Neural crest cell (in vitro differentiated cells): Measurements from ENCODE around the gene PTX3. TPM values are rescaled to one million over a fixed set of nuclear protein-coding genes. Genes with fewer than 3 reads are reported as not detected.

Source experiments
- DNase-seq: peaks from one replicate; pipeline ENCODE4 v3.0.0; 2021; ENCODE audit warnings: low read depth, mixed read lengths, low spot score
- H3K27ac Mint-ChIP-seq: one replicate; pipeline ENCODE4 v1.8.0; 2021; ENCODE audit warnings: mild to moderate bottlenecking, mixed read lengths; ENCODE audit not compliant: unreplicated experiment
- H3K27me3 Mint-ChIP-seq: 2 replicates; pipeline ENCODE4 v1.8.0; 2021; ENCODE audit warnings: low read depth, mild to moderate bottlenecking, mixed read lengths
- H3K36me3 Mint-ChIP-seq: 2 replicates; pipeline ENCODE4 v1.8.0; 2021; ENCODE audit warnings: low read depth, mild to moderate bottlenecking, mixed read lengths
- H3K4me1 Mint-ChIP-seq: 2 replicates; pipeline ENCODE4 v1.8.0; 2021; ENCODE audit warnings: mixed read lengths
- H3K4me3 Mint-ChIP-seq: one replicate; pipeline ENCODE4 v1.8.0; 2021; ENCODE audit warnings: mild to moderate bottlenecking, mixed read lengths
- H3K9me3 Mint-ChIP-seq: 2 replicates; pipeline ENCODE4 v1.8.0; 2021; ENCODE audit warnings: mixed read lengths
- total RNA-seq: library from RNA; stranded (reverse); gene quantifications from 2 replicates; pipeline ENCODE4 v1.2.1, GENCODE V29; 2021
- TF ChIP-seq, protein P1 (sequence below): fragments of 200-600 bp; sonication (generic); conservative IDR thresholded peaks from 2 replicates; pipeline ENCODE4 v1.5.0; 2021; ENCODE audit warnings: antibody characterized with exemption, mild to moderate bottlenecking

The PTX3 gene
- total RNA-seq, 1 donor from 2014 or later, result 45.6 TPM

DNA sequence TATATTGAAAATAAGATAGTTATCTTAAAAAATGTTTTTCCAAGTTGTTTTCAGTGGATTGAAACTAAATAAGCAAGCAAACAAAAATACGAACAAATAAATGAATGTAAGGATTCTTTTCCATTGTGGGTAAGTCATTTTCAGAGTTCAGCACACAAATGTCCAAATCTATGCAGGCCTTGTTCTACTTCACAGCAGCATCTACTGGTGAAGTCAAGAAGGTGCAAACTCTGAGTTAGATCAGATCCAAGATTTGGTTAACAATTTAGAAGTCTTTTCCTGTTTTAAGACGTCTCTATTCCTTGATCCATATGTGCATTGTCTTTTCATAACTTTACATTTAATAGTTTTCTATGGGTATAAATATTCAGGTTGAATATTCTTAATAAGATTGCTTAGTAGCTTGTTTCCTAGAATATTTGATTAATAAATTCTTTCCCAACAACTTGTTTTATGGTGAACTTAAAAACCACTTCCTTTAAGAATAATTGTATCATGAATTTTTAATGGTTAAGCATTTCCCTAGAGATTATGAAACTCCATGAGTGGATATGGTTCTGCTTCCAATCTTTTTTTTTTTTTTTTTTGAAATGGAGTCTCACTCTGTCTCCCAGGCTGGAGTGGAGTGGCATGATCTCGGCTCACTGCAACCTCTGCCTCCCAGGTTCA lies 10.5 kb downstream of the PTX3 start:
- DNase-seq, result no peak
- no peak overlapping the region for H3K4me3 Mint-ChIP-seq
- TF ChIP-seq, protein P1, sequence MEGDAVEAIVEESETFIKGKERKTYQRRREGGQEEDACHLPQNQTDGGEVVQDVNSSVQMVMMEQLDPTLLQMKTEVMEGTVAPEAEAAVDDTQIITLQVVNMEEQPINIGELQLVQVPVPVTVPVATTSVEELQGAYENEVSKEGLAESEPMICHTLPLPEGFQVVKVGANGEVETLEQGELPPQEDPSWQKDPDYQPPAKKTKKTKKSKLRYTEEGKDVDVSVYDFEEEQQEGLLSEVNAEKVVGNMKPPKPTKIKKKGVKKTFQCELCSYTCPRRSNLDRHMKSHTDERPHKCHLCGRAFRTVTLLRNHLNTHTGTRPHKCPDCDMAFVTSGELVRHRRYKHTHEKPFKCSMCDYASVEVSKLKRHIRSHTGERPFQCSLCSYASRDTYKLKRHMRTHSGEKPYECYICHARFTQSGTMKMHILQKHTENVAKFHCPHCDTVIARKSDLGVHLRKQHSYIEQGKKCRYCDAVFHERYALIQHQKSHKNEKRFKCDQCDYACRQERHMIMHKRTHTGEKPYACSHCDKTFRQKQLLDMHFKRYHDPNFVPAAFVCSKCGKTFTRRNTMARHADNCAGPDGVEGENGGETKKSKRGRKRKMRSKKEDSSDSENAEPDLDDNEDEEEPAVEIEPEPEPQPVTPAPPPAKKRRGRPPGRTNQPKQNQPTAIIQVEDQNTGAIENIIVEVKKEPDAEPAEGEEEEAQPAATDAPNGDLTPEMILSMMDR, result peak; percentile 60
- H3K36me3 Mint-ChIP-seq, result peaks cover 11% of the 10 kb centered on the region
- no peaks in the 10 kb centered on the region for H3K9me3 Mint-ChIP-seq
- H3K4me1 Mint-ChIP-seq, result peaks cover 23% of the 10 kb centered on the region
- no peaks in the 10 kb centered on the region for H3K27me3 Mint-ChIP-seq
- H3K27ac Mint-ChIP-seq, result no peak overlapping the region

DNA sequence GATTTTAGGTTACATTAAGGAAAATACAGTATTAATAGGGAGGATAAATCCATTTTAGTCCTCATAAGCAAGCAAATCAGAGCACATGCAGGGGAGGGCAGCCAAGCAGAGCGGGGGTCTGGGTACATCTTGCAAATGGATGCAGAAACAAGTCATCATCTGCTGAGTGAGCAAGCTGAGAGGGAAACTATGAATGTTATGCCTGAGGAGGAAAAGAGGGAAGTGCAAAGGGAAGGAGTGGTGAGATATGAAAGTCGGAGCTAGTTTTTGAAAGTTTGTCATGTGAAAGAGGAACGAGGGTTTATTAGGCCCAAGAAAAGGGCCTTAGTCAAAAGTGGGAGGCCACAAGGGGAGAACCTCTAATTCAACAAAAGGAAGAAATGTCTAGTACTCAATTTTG lies 15.4 kb downstream of the PTX3 start:
- Mint-ChIP-seq H3K9me3 (no peaks in the 10 kb centered on the region), H3K27ac (no peak overlapping the region), H3K4me3 (no peak overlapping the region), H3K27me3 (no peaks in the 10 kb centered on the region), H3K36me3 (peaks cover 4% of the 10 kb centered on the region), H3K4me1 (peaks cover 1% of the 10 kb centered on the region)
- TF ChIP-seq, protein P1, result no peak
- DNase-seq, result no peak

DNA sequence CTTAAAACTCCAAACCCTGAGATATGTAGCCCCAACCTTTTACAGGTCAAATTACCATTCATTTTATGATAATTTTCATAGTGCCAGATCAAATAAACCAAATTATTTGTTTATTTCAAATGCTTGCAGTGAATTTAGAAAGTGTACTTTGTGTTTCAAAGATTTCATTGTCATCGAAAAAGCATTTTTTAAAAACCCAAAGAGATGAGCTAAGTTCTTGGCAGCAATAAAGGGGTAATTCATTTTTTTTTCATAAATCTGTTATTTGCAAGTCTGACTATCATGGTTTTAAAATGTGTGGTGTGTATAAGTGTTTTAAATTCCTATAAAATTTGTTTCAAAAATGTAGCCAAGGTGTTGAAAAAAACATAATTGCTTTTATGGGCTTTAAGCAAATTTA lies 17.2 kb downstream of the PTX3 start:
- H3K4me1 Mint-ChIP-seq, result no peaks in the 10 kb centered on the region
- TF ChIP-seq, protein P1, result no peak
- H3K27me3 Mint-ChIP-seq, result no peaks in the 10 kb centered on the region
- H3K4me3 Mint-ChIP-seq, result no peak overlapping the region
- DNase-seq, result no peak
- peaks cover 3% of the 10 kb centered on the region for H3K9me3 Mint-ChIP-seq
- no peak overlapping the region for H3K27ac Mint-ChIP-seq
- H3K36me3 Mint-ChIP-seq, result peaks cover 8% of the 10 kb centered on the region

DNA sequence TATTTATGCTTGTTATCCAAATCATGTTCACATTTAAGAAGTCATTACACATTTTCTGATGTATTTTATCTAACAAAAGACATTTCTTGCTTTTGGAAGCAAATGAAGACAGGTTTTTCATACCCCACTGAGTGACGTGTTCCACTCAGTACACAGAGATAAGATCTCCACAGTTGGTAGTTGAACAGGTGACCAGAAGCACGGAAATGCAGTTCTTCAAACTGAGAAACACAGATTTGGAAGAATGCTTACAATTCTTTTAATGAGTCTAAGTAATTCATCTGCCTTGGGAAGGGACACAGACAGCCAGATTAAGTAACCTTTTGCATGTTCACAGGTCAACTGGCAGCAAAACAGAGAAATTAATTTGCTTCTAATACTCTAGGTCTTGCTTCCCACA lies 23.1 kb downstream of the PTX3 start:
- Mint-ChIP-seq H3K36me3 (peaks cover 7% of the 10 kb centered on the region), H3K4me1 (peaks cover 4% of the 10 kb centered on the region), H3K9me3 (peaks cover 3% of the 10 kb centered on the region), H3K27ac (no peak overlapping the region), H3K27me3 (no peaks in the 10 kb centered on the region), H3K4me3 (no peak overlapping the region)
- TF ChIP-seq, protein P1, result no peak
- DNase-seq, result no peak

DNA sequence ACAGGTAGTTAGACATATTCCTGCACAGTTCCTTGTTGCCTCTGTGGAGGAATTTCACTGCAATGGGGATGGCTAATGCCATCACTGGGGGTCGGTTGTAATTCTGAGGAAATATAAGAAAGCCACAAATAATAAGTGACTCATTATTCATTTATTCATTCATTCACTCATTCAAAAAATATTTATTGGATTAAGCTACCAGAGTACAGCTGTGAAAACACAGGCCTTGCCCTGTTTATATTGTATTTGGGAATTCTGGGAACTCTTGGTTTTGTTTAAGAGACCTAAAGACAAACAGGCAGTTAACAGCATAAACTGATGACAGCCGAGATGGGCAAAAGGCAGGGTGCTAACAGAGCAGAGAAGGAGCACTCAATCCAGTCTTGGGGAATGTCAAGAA lies 23.6 kb downstream of the PTX3 start:
- H3K27ac Mint-ChIP-seq, result no peak overlapping the region
- peaks cover 4% of the 10 kb centered on the region for H3K4me1 Mint-ChIP-seq
- TF ChIP-seq, protein P1, result no peak

More for the DNA sequence above, 23.6 kb downstream of the PTX3 start:
- H3K9me3 Mint-ChIP-seq, result peaks cover 3% of the 10 kb centered on the region
- peaks cover 7% of the 10 kb centered on the region for H3K36me3 Mint-ChIP-seq
- H3K27me3 Mint-ChIP-seq, result no peaks in the 10 kb centered on the region
- H3K4me3 Mint-ChIP-seq, result no peak overlapping the region
- no peak for DNase-seq
